ENCODE results near the gene RNF181. TPM values are rescaled to one million over a fixed set of nuclear protein-coding genes. Genes with fewer than 3 reads are reported as not detected.

The RNF181 gene
- total and polyA plus RNA-seq, 2 of the 8 experiments (the other 6 are each of a cell fraction or from before 2014, with no cell fraction given) = 97.2 to 514 TPM

DNA sequence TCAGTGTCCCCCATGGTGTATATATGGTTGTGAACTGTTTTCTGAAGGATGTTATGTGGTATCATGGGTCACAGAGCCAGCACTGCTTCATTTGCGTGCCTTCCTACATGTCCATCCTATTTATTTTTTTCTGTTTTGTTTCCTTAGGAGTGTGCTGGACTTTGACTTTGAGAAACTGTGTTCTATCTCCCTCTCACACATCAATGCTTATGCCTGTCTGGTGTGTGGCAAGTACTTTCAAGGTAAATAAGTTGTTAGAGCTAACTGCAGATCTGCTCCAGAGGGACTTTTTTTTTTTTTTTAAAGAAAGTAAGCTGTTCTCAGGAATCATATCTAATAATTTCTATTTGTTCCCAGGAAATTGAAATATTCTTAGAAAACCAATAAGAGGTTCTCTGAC is 25.8 kb downstream of the RNF181 start:
- WGBS, 2 experiments (ENCODE audit: extremely low coverage in 1 of 2, insufficient coverage in 1 of 2, insufficient read length in 1 of 2, insufficient replicate concordance in 2 of 2, low coverage in 1 of 2, low lambda C conversion rate in 2 of 2, missing lambda C conversion rate in 1 of 2) = 89% methylated on average over 1 of the region's 1 CpG; no CpG with 5 or more reads in 1 of the 2 experiments
- peaks cover 11 to 29% of the 10 kb centered on the region in 2 experiments for H3K79me2 ChIP-seq (ENCODE audit: control insufficient read depth in 1 of 2, insufficient read depth in 2 of 2, low read length in 2 of 2)

More for the DNA sequence above, 25.8 kb downstream of the RNF181 start:
- no peak overlapping the region for H3K56ac ChIP-seq (replicated peaks; ENCODE audit: insufficient read length, low read depth, low read length)
- no peak overlapping the region for H2BK5ac ChIP-seq (ENCODE audit: low read depth, low read length)
- H3K23me2 ChIP-seq (ENCODE audit: low read depth, low read length) = no peaks in the 10 kb centered on the region
- H4K20me1 ChIP-seq (replicated peaks in 1 of 2; ENCODE audit: control insufficient read depth in 1 of 2, insufficient read depth in 2 of 2, low read length in 2 of 2) = peaks cover 0 to 17% of the 10 kb centered on the region in 2 experiments
- peaks cover 5% of the 10 kb centered on the region for H3K79me1 ChIP-seq (ENCODE audit: low read depth, low read length)
- H2AFZ ChIP-seq (ENCODE audit: low read length) = no peak overlapping the region
- no peak overlapping the region for H3K4me2 ChIP-seq (ENCODE audit: insufficient read depth in 1 of 2, low read depth in 2 of 2, low read length in 2 of 2)
- no peak overlapping the region for H4K5ac ChIP-seq (ENCODE audit: insufficient read length, low read depth, low read length)
- no peak overlapping the region for H2BK120ac ChIP-seq (replicated peaks; ENCODE audit: low read depth, low read length)
- peaks cover 0 to 5% (median 2%) of the 10 kb centered on the region in 4 experiments; a peak in 3 of 7 replicates for H3K4me1 ChIP-seq (replicated peaks in 1 of 4; ENCODE audit: control insufficient read depth in 3 of 4, insufficient read depth in 4 of 4, low read length in 3 of 4)
- H3K4me3 ChIP-seq (ENCODE audit: extremely low read depth in 1 of 4, insufficient read depth in 2 of 4, low read depth in 3 of 4, low read length in 4 of 4) = no peak overlapping the region
- no peak overlapping the region for H3K4ac ChIP-seq (replicated peaks; ENCODE audit: insufficient read length, low read depth, low read length)
- H2AK5ac ChIP-seq (ENCODE audit: low read depth, low read length) = no peak overlapping the region
- H3K9ac ChIP-seq (replicated peaks in 1 of 4; ENCODE audit: extremely low read depth in 1 of 4, low read depth in 3 of 4, low read length in 3 of 4) = no peak overlapping the region
- no peak overlapping the region for H3K27ac ChIP-seq (ENCODE audit: low read depth, low read length)
- no peak overlapping the region for H3K14ac ChIP-seq (ENCODE audit: insufficient read length)
- no peaks in the 10 kb centered on the region for H3K27me3 ChIP-seq (replicated peaks in 1 of 4; ENCODE audit: control insufficient read depth in 3 of 4, extremely low read depth in 1 of 4, insufficient read depth in 3 of 4, low read length in 3 of 4)
- no peak overlapping the region for H2BK12ac ChIP-seq (ENCODE audit: low read depth, low read length)
- no peaks in the 10 kb centered on the region for H3K9me3 ChIP-seq (ENCODE audit: insufficient read depth in 2 of 2, low read depth in 1 of 2, low read length in 1 of 2)
- H2BK15ac ChIP-seq (ENCODE audit: low read length) = no peak overlapping the region
- CTCF ChIA-PET (ENCODE audit: partially characterized antibody) = interaction anchor here (1.7 to 3.3 kb wide), 2 partner anchors 11 to 16 kb away, joined by 5 to 22 read pairs; no protein-coding TSS in a partner anchor
- FAIRE-seq (no peak), DNase-seq (ENCODE audit: low read depth in 1 of 2, low spot score in 2 of 2) (no peak)
- H3K23ac ChIP-seq (ENCODE audit: insufficient read length) = no peak overlapping the region
- POLR2A ChIA-PET (ENCODE audit: partially characterized antibody) = interaction anchor here (0.9 to 4.1 kb wide), 9 partner anchors 8 to 81 kb away, joined by 3 to 30 read pairs (median 4); no protein-coding TSS in a partner anchor
- peaks cover 33 to 74% (median 49%) of the 10 kb centered on the region in 4 experiments for H3K36me3 ChIP-seq (ENCODE audit: control insufficient read depth in 2 of 4, insufficient read depth in 4 of 4, low read length in 3 of 4)
- no peak overlapping the region for H2BK20ac ChIP-seq (ENCODE audit: low read length)
- no peak overlapping the region for H3K18ac ChIP-seq (ENCODE audit: extremely low read depth, low read length)
- no peak overlapping the region for H4K91ac ChIP-seq (replicated peaks; ENCODE audit: insufficient read length, low read length)
- no peak for TF ChIP-seq SIRT6 (IDR thresholded peaks at IDR 0.05; ENCODE audit: low read length)
- no peak for TF ChIP-seq NRF1 (IDR thresholded peaks at IDR 0.05; ENCODE audit: low read depth, low read length)
- H4K8ac ChIP-seq (ENCODE audit: extremely low read depth, insufficient read depth, low read length) = no peak overlapping the region

All from H1 (cell line).